HEK293T (cell line): ENCODE data around the gene KIAA1191.

Source experiments
- BHLHE40 ChIP-seq: fragments of 450-650 bp; IDR thresholded peaks from 2 replicates; pipeline ENCODE4 v1.6.1; 2016; ENCODE audit warnings: mild to moderate bottlenecking, moderate library complexity, borderline replicate concordance
- ELF4 ChIP-seq: fragments of 450-650 bp; IDR thresholded peaks from 2 replicates; pipeline ENCODE4 v1.6.1; 2017; ENCODE audit warnings: antibody characterized with exemption
- FOXA1 ChIP-seq: fragments of 450-650 bp; IDR thresholded peaks from 2 replicates; pipeline ENCODE4 v1.6.1; 2016; ENCODE audit warnings: mild to moderate bottlenecking
- FOXK2 ChIP-seq: fragments of 450-650 bp; IDR thresholded peaks from 2 replicates; pipeline ENCODE4 v1.6.1; 2016; ENCODE audit warnings: mild to moderate bottlenecking
- FOXM1 ChIP-seq: fragments of 450-650 bp; IDR thresholded peaks from 2 replicates; pipeline ENCODE4 v1.6.1; 2017; ENCODE audit warnings: mild to moderate bottlenecking, borderline replicate concordance
- L3MBTL2 ChIP-seq: fragments of 450-650 bp; conservative IDR thresholded peaks from 2 replicates; pipeline ENCODE4 v1.6.1; 2016; ENCODE audit warnings: mild to moderate bottlenecking
- LEF1 ChIP-seq: fragments of 450-650 bp; IDR thresholded peaks from 2 replicates; pipeline ENCODE4 v1.6.1; 2017; ENCODE audit warnings: mild to moderate bottlenecking, borderline replicate concordance
- NFRKB ChIP-seq: fragments of 450-650 bp; IDR thresholded peaks from 2 replicates; pipeline ENCODE4 v1.6.1; 2016; ENCODE audit warnings: mild to moderate bottlenecking, moderate library complexity
- PKNOX1 ChIP-seq: fragments of 450-650 bp; IDR thresholded peaks from 2 replicates; pipeline ENCODE4 v1.6.1; 2016
- SP1 ChIP-seq: fragments of 450-650 bp; IDR thresholded peaks from 2 replicates; pipeline ENCODE4 v1.6.1; 2017
- TARDBP ChIP-seq: fragments of 450-650 bp; IDR thresholded peaks from 2 replicates; pipeline ENCODE4 v1.6.1; 2016

GRCh38 chr5:176387384-176387925 is 25.9 kb upstream of the KIAA1191 start:
- TF ChIP-seq FOXA1 (no peak), ELF4 (no peak), L3MBTL2 (no peak), LEF1 (no peak), PKNOX1 (no peak), SP1 (no peak), TARDBP (no peak), BHLHE40 (no peak), FOXK2 (no peak), FOXM1 (no peak), NFRKB (no peak)
